ENCODE results near the gene PDE8B.

PDE8B gene

GRCh38 chr5:77316871-77317661 lies 106.6 kb downstream of the PDE8B start:
- no peak for DNase-seq (ENCODE audit: low spot score)
- FAIRE-seq: no peak

DNA sequence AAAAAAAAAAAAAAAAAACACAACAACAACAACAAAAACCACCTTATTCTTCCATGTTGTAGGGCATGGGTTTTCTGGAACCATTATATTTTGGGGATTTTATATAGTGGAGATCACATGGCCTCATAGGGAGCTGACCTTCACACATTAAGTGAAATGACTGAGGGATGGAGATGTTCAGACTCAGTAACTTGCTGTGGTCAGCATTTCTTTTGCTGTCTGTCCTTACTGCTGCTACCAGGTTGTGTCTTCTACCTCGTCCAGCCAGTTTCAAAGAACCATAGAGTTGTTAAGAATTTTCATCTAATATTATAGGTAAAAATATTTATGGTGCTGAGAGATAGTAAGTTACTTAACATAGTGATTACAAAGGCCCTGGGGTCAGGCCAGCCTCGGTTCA lies 107.6 kb downstream of the PDE8B start:
- FAIRE-seq: no peak

GRCh38 chr5:77319117-77319804 lies 108.8 kb downstream of the PDE8B start:
- FAIRE-seq: no peak
- no peak for DNase-seq (ENCODE audit: low spot score)

More for the DNA sequence above, 107.6 kb downstream of the PDE8B start:
- no peak for DNase-seq (ENCODE audit: low spot score)

GRCh38 chr5:77321793-77322394 lies 111.4 kb downstream of the PDE8B start:
- DNase-seq (ENCODE audit: low spot score): no peak
- FAIRE-seq: no peak

GRCh38 chr5:77322406-77322805 lies 111.9 kb downstream of the PDE8B start:
- no peak for DNase-seq (ENCODE audit: low spot score)
- FAIRE-seq: no peak

- no peak for FAIRE-seq
- no peak for DNase-seq (ENCODE audit: low spot score)
Measured at GRCh38 chr5:77325921-77326541, 115.6 kb downstream of the PDE8B start.

- FAIRE-seq: no peak
Measured at GRCh38 chr5:77326986-77327734, 116.7 kb downstream of the PDE8B start.

GRCh38 chr5:77328930-77329647 lies 118.6 kb downstream of the PDE8B start:
- DNase-seq (ENCODE audit: low spot score) (no peak), FAIRE-seq (no peak)

More at GRCh38 chr5:77326986-77327734, 116.7 kb downstream of the PDE8B start:
- DNase-seq (ENCODE audit: low spot score): no peak

DNA sequence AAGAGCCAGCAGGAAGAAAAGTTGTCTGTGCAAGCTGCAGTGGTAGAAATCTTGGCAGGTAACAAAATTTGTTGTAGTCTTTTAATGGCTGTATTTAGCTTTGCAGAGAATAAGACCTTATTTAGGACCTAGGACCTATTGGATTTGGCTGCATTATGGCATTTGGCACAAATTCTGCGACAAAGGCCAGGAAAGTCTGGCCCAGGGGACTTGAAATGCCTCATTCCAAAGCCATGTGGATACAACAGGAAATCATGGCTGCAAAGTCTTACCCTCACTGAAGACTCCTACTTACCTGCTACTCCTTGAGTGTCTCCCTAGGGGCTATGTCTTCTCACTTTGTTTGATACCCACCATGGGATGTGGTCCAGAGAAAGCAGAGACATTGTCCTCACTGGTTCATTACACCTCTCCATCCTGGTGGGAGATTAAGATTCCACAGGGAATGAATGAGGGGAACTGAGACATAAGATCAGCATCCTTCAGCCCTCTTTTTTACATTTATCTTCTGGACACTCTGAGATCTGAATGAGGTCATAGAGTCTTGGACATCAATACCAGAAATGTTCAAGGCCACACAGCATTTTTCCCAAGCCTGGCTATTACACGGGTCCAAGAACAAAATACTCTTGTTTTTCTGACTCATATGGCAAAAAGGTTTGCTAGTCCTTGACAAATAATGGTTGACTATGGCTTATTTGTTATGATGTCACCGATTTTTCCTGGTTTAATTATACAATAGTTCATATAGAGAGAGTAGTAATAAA lies 119.4 kb downstream of the PDE8B start:
- FAIRE-seq: no peak
- DNase-seq (ENCODE audit: low spot score): no peak

DNA sequence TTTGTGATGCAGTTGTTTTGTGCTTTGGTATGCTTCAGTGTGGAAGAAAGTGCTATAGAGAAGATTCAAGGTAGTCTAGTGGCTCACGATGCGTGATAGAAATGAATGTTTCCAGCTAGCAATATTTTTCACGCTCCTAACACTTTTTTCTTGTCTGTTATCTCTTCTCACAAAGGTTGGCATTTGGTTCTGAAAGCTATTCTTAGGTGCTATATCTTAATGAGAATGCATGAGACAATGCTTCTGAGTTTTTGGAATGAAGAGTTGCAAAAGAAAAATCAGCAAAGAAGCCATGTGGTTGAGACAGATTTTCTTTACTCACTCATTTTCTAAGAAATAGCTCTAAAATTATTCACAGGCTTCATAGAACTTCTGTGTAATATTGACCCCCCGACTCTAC lies 122.6 kb downstream of the PDE8B start:
- DNase-seq (ENCODE audit: low spot score): no peak
- no peak for FAIRE-seq

- no peak for DNase-seq (ENCODE audit: low spot score)
- FAIRE-seq: no peak
Measured at GRCh38 chr5:77333451-77334123, 123.1 kb downstream of the PDE8B start.

DNA sequence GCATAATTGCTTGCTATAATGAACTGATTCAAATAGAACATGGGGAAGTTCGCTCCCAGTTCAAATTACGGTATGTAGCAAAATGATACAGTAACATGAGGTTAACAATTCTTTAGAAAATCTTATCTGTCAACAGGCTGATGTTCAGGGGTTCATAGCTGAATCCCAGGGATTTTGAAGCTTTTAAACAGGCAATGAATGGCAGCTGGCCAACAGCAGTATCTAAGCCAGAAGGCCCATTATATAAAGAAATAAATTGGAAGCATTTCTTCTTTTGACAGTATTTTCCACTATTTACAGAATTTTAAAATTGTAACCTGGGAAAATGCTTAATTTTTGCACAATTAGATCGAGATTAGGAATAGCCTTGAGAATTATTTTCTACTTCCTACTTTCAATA lies 126.8 kb downstream of the PDE8B start:
- no peak for DNase-seq (ENCODE audit: low spot score)
- no peak for FAIRE-seq

DNA sequence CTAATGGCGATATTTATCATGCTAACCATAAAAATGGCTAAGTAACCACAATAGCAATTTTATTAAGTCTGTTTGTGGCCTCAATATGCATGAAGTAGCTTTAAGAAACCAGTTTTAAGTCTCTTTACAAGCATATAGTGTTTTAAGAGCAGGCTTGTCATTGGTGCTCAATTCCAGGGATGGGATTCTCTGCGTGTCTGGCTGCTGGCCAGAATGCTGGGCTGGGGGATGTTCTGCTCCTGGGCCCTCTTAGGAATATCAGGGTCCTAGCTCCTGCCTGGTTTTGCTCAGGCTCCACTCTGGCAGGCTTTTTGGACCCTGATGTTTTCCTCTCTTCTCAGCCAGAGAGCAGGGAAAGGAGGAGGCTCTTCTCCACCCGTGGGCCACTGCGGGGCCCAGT lies 127.2 kb downstream of the PDE8B start:
- FAIRE-seq (no peak), DNase-seq (ENCODE audit: low spot score) (no peak)

GRCh38 chr5:77339337-77339890 lies 128.9 kb downstream of the PDE8B start:
- no peak for DNase-seq (ENCODE audit: low spot score)
- no peak for FAIRE-seq

GRCh38 chr5:77343165-77343564 lies 132.7 kb downstream of the PDE8B start:
- peak; percentile 37 for FAIRE-seq
- DNase-seq (ENCODE audit: low spot score): no peak

GRCh38 chr5:77347435-77348098 lies 137.1 kb downstream of the PDE8B start:
- no peak for DNase-seq (ENCODE audit: low spot score)
- no peak for FAIRE-seq

GRCh38 chr5:77353251-77353650 lies 142.8 kb downstream of the PDE8B start:
- DNase-seq (ENCODE audit: low spot score) (no peak), FAIRE-seq (no peak)

DNA sequence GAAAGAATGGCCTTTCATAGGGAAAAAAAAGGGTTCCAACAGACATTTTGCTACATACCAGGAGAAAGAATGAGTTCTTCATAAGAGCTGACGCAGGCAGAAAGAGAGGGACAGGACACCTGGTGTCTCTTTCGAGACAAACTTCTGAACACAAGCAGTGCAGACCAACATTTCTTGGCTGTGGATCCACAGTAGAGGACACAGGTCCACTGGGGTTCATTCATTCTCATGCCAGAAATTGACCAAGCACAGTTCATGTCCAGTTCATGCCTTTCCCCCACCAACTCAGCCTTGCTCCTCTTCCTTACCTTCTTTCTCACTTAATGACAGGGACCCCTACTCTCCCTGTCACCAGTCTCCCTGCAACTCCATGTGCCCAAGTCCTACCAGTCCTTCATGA lies 144.0 kb downstream of the PDE8B start:
- DNase-seq (ENCODE audit: low spot score): no peak
- no peak for FAIRE-seq
